ENCODE measurements around the gene GLB1L3.

The GLB1L3 gene

DNA sequence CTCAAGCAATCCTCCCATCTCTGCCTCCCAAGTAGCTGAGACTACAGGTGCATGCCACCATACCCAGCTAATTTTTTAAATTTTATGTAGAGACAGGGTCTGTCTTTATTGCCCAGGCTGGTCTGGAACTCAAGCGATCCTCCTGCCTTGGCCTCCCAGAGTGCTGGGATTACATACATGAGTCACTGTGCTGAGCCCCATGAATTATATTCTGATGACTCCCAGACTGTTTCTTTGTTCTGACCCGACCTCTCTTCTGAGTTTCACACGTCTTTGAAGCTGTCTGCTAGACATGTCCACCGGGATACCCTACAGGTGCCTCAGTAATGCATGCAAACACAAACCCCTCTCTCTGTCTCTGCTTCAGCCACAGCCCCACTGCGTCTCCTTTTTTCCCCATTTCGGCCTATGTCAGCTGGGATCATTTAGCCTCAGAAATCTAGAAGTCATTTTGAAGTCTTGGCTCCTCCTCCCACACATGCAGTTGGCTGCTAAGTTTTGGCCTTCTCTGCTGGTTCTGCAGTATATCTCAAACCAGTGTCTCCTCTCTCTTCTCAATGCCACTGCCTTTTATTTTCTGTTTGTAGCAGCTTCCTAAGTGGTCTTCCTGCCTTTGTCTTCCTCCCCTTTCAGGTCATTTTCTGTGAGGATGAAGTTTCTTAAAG lies 46.9 kb upstream of the GLB1L3 start:
- Histone ChIP-seq H3K9ac (ENCODE audit: low read length) (no peak overlapping the region), H2AFZ (ENCODE audit: low read depth, low read length, severe bottlenecking) (no peak overlapping the region), H3K36me3 (ENCODE audit: low read length) (no peaks in the 10 kb centered on the region), H3K79me2 (ENCODE audit: insufficient read depth, low read length) (no peaks in the 10 kb centered on the region), H4K20me1 (ENCODE audit: low read depth, low read length) (no peaks in the 10 kb centered on the region), H3K9me2 (replicated peaks; ENCODE audit: insufficient read depth, low read length) (no peaks in the 10 kb centered on the region), H3K9me3 (ENCODE audit: insufficient read depth, low read length) (no peaks in the 10 kb centered on the region), H3K4me3 (ENCODE audit: insufficient read depth, low read length, poor library complexity, severe bottlenecking) (no peak overlapping the region), H3K27me3 (ENCODE audit: low read length) (no peaks in the 10 kb centered on the region), H3K4me2 (ENCODE audit: low read depth, low read length, poor library complexity, severe bottlenecking) (no peak overlapping the region), H3F3A (ENCODE audit: insufficient read depth) (no peaks in the 10 kb centered on the region), H3K27ac (ENCODE audit: low read depth, low read length) (no peak overlapping the region)
- TF ChIP-seq EZH2phosphoT487 (conservative IDR thresholded peaks at IDR 0.05; ENCODE audit: low read length), result no peak
- TF ChIP-seq, protein P1, sequence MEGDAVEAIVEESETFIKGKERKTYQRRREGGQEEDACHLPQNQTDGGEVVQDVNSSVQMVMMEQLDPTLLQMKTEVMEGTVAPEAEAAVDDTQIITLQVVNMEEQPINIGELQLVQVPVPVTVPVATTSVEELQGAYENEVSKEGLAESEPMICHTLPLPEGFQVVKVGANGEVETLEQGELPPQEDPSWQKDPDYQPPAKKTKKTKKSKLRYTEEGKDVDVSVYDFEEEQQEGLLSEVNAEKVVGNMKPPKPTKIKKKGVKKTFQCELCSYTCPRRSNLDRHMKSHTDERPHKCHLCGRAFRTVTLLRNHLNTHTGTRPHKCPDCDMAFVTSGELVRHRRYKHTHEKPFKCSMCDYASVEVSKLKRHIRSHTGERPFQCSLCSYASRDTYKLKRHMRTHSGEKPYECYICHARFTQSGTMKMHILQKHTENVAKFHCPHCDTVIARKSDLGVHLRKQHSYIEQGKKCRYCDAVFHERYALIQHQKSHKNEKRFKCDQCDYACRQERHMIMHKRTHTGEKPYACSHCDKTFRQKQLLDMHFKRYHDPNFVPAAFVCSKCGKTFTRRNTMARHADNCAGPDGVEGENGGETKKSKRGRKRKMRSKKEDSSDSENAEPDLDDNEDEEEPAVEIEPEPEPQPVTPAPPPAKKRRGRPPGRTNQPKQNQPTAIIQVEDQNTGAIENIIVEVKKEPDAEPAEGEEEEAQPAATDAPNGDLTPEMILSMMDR (IDR thresholded peaks at IDR 0.05; ENCODE audit: insufficient read depth, low read length, poor library complexity, severe bottlenecking), result no peak

GRCh38 chr11:134230339-134230738 lies 45.8 kb upstream of the GLB1L3 start:
- H3K4me3 ChIP-seq (ENCODE audit: insufficient read depth, low read length, poor library complexity, severe bottlenecking), result no peak overlapping the region
- no peaks in the 10 kb centered on the region for H3K9me3 ChIP-seq (ENCODE audit: insufficient read depth, low read length)
- TF ChIP-seq, protein P1 (IDR thresholded peaks at IDR 0.05; ENCODE audit: insufficient read depth, low read length, poor library complexity, severe bottlenecking), result no peak
- no peak for TF ChIP-seq EZH2phosphoT487 (conservative IDR thresholded peaks at IDR 0.05; ENCODE audit: low read length)
- H3K27ac ChIP-seq (ENCODE audit: low read depth, low read length), result no peak overlapping the region
- H3F3A ChIP-seq (ENCODE audit: insufficient read depth), result no peaks in the 10 kb centered on the region
- H3K9ac ChIP-seq (ENCODE audit: low read length), result no peak overlapping the region
- H3K9me2 ChIP-seq (replicated peaks; ENCODE audit: insufficient read depth, low read length), result no peaks in the 10 kb centered on the region
- no peaks in the 10 kb centered on the region for H4K20me1 ChIP-seq (ENCODE audit: low read depth, low read length)
- no peak overlapping the region for H2AFZ ChIP-seq (ENCODE audit: low read depth, low read length, severe bottlenecking)
- H3K79me2 ChIP-seq (ENCODE audit: insufficient read depth, low read length), result no peaks in the 10 kb centered on the region
- no peak overlapping the region for H3K4me2 ChIP-seq (ENCODE audit: low read depth, low read length, poor library complexity, severe bottlenecking)
- no peaks in the 10 kb centered on the region for H3K36me3 ChIP-seq (ENCODE audit: low read length)
- H3K27me3 ChIP-seq (ENCODE audit: low read length), result no peaks in the 10 kb centered on the region

GRCh38 chr11:134231958-134232659 lies 44.1 kb upstream of the GLB1L3 start:
- Histone ChIP-seq H3K4me2 (ENCODE audit: low read depth, low read length, poor library complexity, severe bottlenecking) (no peak overlapping the region), H3K27me3 (ENCODE audit: low read length) (no peaks in the 10 kb centered on the region), H3K36me3 (ENCODE audit: low read length) (no peaks in the 10 kb centered on the region), H3K27ac (ENCODE audit: low read depth, low read length) (no peak overlapping the region), H3K9me2 (replicated peaks; ENCODE audit: insufficient read depth, low read length) (no peaks in the 10 kb centered on the region), H2AFZ (ENCODE audit: low read depth, low read length, severe bottlenecking) (no peak overlapping the region), H4K20me1 (ENCODE audit: low read depth, low read length) (no peaks in the 10 kb centered on the region), H3K79me2 (ENCODE audit: insufficient read depth, low read length) (no peaks in the 10 kb centered on the region), H3K4me3 (ENCODE audit: insufficient read depth, low read length, poor library complexity, severe bottlenecking) (no peak overlapping the region), H3F3A (ENCODE audit: insufficient read depth) (no peaks in the 10 kb centered on the region), H3K9me3 (ENCODE audit: insufficient read depth, low read length) (no peaks in the 10 kb centered on the region), H3K9ac (ENCODE audit: low read length) (no peak overlapping the region)
- no peak for TF ChIP-seq EZH2phosphoT487 (conservative IDR thresholded peaks at IDR 0.05; ENCODE audit: low read length)
- TF ChIP-seq, protein P1 (IDR thresholded peaks at IDR 0.05; ENCODE audit: insufficient read depth, low read length, poor library complexity, severe bottlenecking), result no peak
